SH-SY5Y (cell line): ENCODE results near the gene ADAMTS2.

Source experiments
- GATA2 ChIP-seq: IDR thresholded peaks from 2 replicates; pipeline ENCODE4 v1.6.1; 2011; ENCODE audit warnings: mild to moderate bottlenecking, low read depth, low read length
- GATA3 ChIP-seq: IDR thresholded peaks from 2 replicates; pipeline ENCODE4 v1.6.1; 2011; ENCODE audit warnings: low read depth, mild to moderate bottlenecking, low read length, moderate library complexity

GRCh38 chr5:179336126-179336870 is 9.0 kb downstream of the ADAMTS2 start:
- no peak for TF ChIP-seq GATA2
- TF ChIP-seq GATA3: no peak
